Cardiac muscle cell (in vitro differentiated cells and primary cell): ENCODE data around the gene LPIN1. TPM values are rescaled to one million over a fixed set of nuclear protein-coding genes. Genes with fewer than 3 reads are reported as not detected.

Experiments
- DNase-seq, 2 donors: peaks; one replicate each; pipeline versions ENCODE4 v3.0.0 to v3.0.0-alpha.2; 2010 to 2017; ENCODE audit warnings: low read depth in 1 of 2, low spot score in 1 of 2
- H3K27ac ChIP-seq: fragments of 200-600 bp; sonication (generic); 2 replicates; pipeline ENCODE4 v1.5.1; 2016
- H3K27me3 ChIP-seq: fragments of 200-600 bp; sonication (generic); 2 replicates; pipeline ENCODE4 v1.6.0; 2016; ENCODE audit warnings: control low read depth
- H3K36me3 ChIP-seq: fragments of 200-600 bp; sonication (generic); 2 replicates; pipeline ENCODE4 v1.5.1; 2016; ENCODE audit warnings: control low read depth
- H3K4me1 ChIP-seq: fragments of 200-600 bp; sonication (generic); 2 replicates; pipeline ENCODE4 v1.8.1; 2017; ENCODE audit warnings: low read depth, mild to moderate bottlenecking, mixed run types
- H3K4me3 ChIP-seq: fragments of 200-600 bp; sonication (generic); 2 replicates; pipeline ENCODE4 v1.5.1; 2016; ENCODE audit warnings: mild to moderate bottlenecking
- H3K9me3 ChIP-seq: fragments of 200-600 bp; sonication (generic); 2 replicates; pipeline ENCODE4 v1.5.1; 2017; ENCODE audit warnings: low read depth, mild to moderate bottlenecking, control low read depth
- polyA plus RNA-seq: library from polyadenylated mRNA; unstranded; fragments of >200 nt; fragmentation: Nextera tagmentation; extraction: Ambion mirVana; gene quantifications from 2 replicates; pipeline ENCODE4 v1.2.1, GENCODE V29; 2016
- total RNA-seq: library from RNA; depleted of rRNA; stranded (reverse); fragments of >200 nt; gene quantifications from 2 replicates; pipeline ENCODE4 v1.2.3, GENCODE V29; 2016
- TF ChIP-seq, protein P1 (sequence below): IDR thresholded peaks from 2 replicates; pipeline ENCODE4 v1.5.1; 2012; ENCODE audit warnings: low read depth, mild to moderate bottlenecking, low read length

LPIN1 gene
- total and polyA plus RNA-seq, 2 experiments from 2014 or later, result 47.0 to 58.3 TPM

DNA sequence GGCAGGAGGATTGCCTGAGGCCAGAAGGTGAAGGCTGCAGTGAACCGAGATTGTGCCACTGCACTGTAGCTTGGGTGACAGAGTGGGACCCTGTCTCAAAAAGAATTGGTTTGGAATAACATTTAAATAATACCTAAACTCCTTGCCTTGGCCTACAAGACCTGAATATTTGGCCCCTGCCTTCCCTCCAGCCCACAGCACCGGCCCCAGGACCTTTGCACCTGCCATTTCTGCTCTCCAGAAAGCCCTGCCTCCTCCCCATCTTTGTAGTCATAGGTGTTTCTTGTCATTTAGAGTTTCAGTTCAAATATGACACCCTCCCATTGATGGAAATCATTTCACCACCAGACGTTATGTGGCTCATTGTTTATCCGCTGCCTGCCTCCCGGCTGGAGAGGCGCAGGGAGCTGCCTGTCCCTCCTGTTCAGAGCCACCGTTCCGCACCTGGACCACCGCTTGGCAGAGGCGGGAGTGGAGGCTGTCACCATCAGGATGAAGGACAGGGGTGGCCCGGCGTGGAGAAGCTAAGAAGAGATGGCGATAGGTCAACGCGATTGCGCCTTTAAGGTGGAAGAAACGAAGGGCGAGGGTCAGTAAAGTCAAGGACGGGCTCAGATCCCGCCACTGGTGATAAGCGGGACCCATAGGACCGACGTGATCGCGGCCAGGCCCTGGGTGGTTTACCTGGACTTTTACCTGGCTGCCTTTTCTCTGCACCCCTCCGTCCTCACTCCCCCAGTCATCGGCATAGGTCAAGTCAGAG is 638 bp upstream of the LPIN1 start:
- Histone ChIP-seq H3K27ac (peak overlapping the region; percentile 31), H3K4me1 (peaks cover 53% of the 10 kb centered on the region), H3K9me3 (no peaks in the 10 kb centered on the region), H3K27me3 (no peaks in the 10 kb centered on the region), H3K36me3 (no peaks in the 10 kb centered on the region), H3K4me3 (no peak overlapping the region)
- no peak for DNase-seq
- TF ChIP-seq, protein P1, sequence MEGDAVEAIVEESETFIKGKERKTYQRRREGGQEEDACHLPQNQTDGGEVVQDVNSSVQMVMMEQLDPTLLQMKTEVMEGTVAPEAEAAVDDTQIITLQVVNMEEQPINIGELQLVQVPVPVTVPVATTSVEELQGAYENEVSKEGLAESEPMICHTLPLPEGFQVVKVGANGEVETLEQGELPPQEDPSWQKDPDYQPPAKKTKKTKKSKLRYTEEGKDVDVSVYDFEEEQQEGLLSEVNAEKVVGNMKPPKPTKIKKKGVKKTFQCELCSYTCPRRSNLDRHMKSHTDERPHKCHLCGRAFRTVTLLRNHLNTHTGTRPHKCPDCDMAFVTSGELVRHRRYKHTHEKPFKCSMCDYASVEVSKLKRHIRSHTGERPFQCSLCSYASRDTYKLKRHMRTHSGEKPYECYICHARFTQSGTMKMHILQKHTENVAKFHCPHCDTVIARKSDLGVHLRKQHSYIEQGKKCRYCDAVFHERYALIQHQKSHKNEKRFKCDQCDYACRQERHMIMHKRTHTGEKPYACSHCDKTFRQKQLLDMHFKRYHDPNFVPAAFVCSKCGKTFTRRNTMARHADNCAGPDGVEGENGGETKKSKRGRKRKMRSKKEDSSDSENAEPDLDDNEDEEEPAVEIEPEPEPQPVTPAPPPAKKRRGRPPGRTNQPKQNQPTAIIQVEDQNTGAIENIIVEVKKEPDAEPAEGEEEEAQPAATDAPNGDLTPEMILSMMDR, result no peak

DNA sequence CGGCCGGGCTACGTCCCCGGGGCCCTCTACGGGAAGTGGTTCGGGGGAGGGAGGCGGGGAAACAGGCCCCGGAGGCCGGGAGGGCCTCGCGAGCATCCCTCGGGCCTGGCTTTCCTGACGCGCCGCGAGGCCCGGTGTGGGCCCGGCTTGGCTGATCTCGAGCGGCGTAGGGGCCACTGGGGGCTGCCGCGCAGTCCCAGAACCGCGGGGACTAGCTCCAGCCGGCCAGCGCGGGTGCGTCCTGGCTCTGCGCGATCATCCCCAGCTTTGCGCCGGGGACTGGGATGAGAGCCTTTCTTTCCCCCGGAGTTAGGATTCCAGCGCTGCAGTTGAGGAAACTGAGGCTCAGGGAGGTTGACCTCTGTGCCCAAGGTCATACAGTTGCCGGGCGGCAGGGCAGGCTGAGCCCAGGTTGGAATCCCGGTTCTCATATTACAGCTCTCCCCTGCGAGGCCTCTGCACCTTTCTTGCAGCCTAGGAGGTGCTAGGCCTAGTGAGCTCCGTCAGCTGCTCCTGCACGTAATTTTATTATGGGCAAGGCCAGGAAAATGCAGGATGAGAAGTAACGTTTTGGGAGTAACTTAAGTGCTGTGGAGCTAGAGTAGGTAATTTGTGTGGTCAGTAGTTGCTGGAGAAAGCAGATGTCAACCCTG is 501 bp downstream of the LPIN1 start:
- Histone ChIP-seq H3K36me3 (no peaks in the 10 kb centered on the region), H3K4me1 (peaks cover 55% of the 10 kb centered on the region), H3K27me3 (no peaks in the 10 kb centered on the region), H3K9me3 (no peaks in the 10 kb centered on the region), H3K4me3 (peak overlapping the region; percentile 60), H3K27ac (peak overlapping the region; percentile 93)
- TF ChIP-seq, protein P1, result peak; percentile 3
- peak; percentile 22 to 73 for DNase-seq

DNA sequence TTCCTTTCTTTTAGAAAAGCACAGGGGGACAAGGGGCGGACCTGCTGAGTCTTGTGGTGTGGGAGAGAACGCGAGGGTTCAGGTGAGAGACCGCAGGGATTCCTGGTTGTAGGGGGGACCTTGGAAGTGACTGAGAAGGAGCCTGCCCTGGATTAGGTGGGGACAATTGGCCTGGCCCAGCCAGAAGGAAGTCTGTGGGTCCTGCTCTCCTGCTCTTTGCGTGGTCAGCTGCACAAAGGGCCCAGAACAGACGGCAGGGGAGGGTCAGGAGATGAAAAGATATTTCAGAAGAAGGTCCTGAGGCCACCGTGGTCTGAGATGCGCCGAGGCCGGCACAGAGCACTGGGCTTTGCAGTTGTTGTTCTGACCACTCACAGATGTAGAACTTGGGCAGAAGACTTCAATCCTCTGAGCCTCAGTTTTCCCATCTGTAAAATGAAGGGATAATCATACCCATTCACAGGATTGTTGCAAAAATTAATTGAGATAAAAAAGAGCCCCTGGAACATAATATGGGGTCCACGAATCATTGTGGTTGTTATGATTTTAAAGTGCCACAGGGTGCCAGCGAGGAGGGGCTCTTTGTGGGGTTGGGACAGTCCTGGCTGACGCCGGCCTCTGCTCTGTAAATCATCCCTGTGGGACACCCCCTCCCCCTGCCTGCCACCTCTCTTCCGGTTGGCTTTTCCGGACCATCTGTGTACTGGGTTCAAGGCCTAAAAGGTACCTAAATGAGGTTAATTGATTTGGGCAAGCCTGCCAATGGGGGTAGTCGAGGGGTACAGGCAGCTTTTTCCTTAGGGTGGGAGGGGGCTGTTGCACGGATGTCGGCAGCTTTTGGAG is 1.8 kb downstream of the LPIN1 start:
- no peak for DNase-seq
- TF ChIP-seq, protein P1, result no peak
- H3K36me3 ChIP-seq, result no peaks in the 10 kb centered on the region
- peaks cover 55% of the 10 kb centered on the region for H3K4me1 ChIP-seq
- no peaks in the 10 kb centered on the region for H3K9me3 ChIP-seq
- no peaks in the 10 kb centered on the region for H3K27me3 ChIP-seq
- peak overlapping the region; percentile 60 for H3K4me3 ChIP-seq
- H3K27ac ChIP-seq, result peak overlapping the region; percentile 93

DNA sequence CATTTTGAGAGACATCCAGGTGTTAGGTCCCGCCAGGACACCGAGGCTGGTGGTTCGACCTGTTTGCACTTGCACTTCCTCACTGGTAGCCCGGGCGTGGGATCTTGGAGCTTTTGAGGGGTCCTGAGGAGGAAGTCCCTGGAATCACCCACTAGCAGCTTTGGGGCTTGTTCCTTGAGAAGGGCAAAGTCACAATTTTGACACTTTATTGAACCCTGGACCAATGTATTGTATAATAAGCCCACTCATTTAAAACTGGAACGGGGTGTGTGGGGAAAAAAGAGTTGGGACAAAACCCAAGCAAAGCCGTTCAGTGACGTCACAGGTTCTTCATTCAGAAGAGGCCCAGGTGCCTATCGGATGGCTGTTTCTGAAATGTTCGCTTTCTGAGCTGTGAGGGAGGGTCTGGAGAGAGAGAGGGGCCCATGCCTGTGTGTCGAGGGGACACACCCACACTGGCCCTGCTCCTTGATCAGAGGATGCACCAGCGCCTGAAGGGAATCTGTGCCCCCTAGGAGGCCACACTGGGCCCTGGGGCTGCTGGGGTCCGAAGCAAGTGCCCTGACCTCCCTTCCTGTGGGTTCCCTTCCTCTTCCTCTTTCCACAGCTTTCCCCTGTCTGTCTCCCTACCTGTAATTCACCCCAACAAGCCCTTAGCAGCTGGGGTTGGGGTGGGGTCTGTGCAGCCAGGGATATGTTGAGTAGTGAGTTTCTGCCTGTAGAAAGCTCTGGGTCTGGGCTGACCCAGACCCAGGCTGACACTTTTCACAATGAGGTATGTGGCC is 2.6 kb downstream of the LPIN1 start:
- Histone ChIP-seq H3K4me3 (no peak overlapping the region), H3K9me3 (no peaks in the 10 kb centered on the region), H3K27ac (no peak overlapping the region), H3K36me3 (no peaks in the 10 kb centered on the region), H3K4me1 (peaks cover 60% of the 10 kb centered on the region), H3K27me3 (no peaks in the 10 kb centered on the region)
- TF ChIP-seq, protein P1, result no peak
- no peak for DNase-seq
